Mesenchymal stem cell (in vitro differentiated cells and primary cell): ENCODE data around the gene SESN1.

ENCODE experiments used
- DNase-seq: peaks from one replicate; pipeline ENCODE4 v3.0.0-alpha.2; 2013
- H2AFZ ChIP-seq: one replicate; pipeline ENCODE4 v1.6.1; 2013; ENCODE audit warnings: low read depth, mild to moderate bottlenecking, control low read depth, inconsistent platforms, low read length, moderate library complexity
- H2AK5ac ChIP-seq: 2 replicates; pipeline ENCODE4 v1.6.1; 2013; ENCODE audit warnings: low read length, moderate library complexity, mild to moderate bottlenecking, inconsistent platforms; ENCODE audit not compliant: severe bottlenecking
- H2BK120ac ChIP-seq: one replicate; pipeline ENCODE4 v1.6.1; 2013; ENCODE audit warnings: low read depth, mild to moderate bottlenecking, inconsistent platforms, low read length, moderate library complexity
- H2BK12ac ChIP-seq, 2 experiments: one replicate each; pipeline ENCODE4 v1.6.1; 2013; ENCODE audit warnings: inconsistent platforms in 2 of 2, low read length in 2 of 2, mild to moderate bottlenecking in 2 of 2, moderate library complexity in 2 of 2, control low read depth in 1 of 2
- H2BK15ac ChIP-seq: one replicate; pipeline ENCODE4 v1.6.1; 2013; ENCODE audit warnings: mild to moderate bottlenecking, low read depth, inconsistent platforms; ENCODE audit not compliant: poor library complexity, severe bottlenecking
- H2BK5ac ChIP-seq: 2 replicates; pipeline ENCODE4 v1.6.1; 2013; ENCODE audit warnings: low read depth, mild to moderate bottlenecking, low read length, control low read depth, inconsistent platforms; ENCODE audit not compliant: poor library complexity, severe bottlenecking
- H3K14ac ChIP-seq, 2 experiments: one replicate each; pipeline ENCODE4 v1.6.1; 2013; ENCODE audit warnings: inconsistent platforms in 2 of 2, low read length in 2 of 2, control low read depth in 1 of 2, mild to moderate bottlenecking in 1 of 2, moderate library complexity in 1 of 2
- H3K18ac ChIP-seq, 2 experiments: one replicate each; pipeline ENCODE4 v1.6.1; 2013; ENCODE audit warnings: inconsistent platforms in 2 of 2, low read length in 2 of 2, control low read depth in 1 of 2, low read depth in 1 of 2, mild to moderate bottlenecking in 1 of 2
- H3K23ac ChIP-seq, 2 experiments: one replicate each; pipeline ENCODE4 v1.6.1; 2013; ENCODE audit warnings: inconsistent platforms in 2 of 2, low read length in 2 of 2, mild to moderate bottlenecking in 2 of 2, moderate library complexity in 2 of 2, control low read depth in 1 of 2
- H3K27ac ChIP-seq: 2 replicates; pipeline ENCODE4 v1.5.1; 2013; ENCODE audit warnings: mild to moderate bottlenecking, moderate library complexity, low read length, control low read depth, inconsistent platforms; ENCODE audit not compliant: poor library complexity, severe bottlenecking
- H3K27me3 ChIP-seq, 2 experiments: 2 replicates each; pipeline versions ENCODE4 v1.6.1 to v1.7.0; 2013; ENCODE audit warnings: low read length in 2 of 2, mild to moderate bottlenecking in 2 of 2, moderate library complexity in 2 of 2, control low read depth in 1 of 2, inconsistent platforms in 1 of 2; ENCODE audit not compliant: control insufficient read depth in 1 of 2, insufficient read depth in 1 of 2
- H3K36me3 ChIP-seq, 2 experiments: 2 replicates each; pipeline versions ENCODE4 v1.6.1 to v1.7.0; 2013; ENCODE audit warnings: low read length in 2 of 2, control low read depth in 1 of 2, inconsistent platforms in 1 of 2, low read depth in 1 of 2, mild to moderate bottlenecking in 1 of 2; ENCODE audit not compliant: insufficient read depth in 2 of 2, control insufficient read depth in 1 of 2
- H3K4ac ChIP-seq, 2 experiments: one replicate each; pipeline ENCODE4 v1.6.1; 2013; ENCODE audit warnings: inconsistent platforms in 2 of 2, low read length in 2 of 2, mild to moderate bottlenecking in 2 of 2, moderate library complexity in 2 of 2, control low read depth in 1 of 2, low read depth in 1 of 2
- H3K4me1 ChIP-seq: 2 replicates; pipeline ENCODE4 v1.6.1; 2013; ENCODE audit warnings: low read depth, low read length, control low read depth; ENCODE audit not compliant: control insufficient read depth, insufficient read depth
- H3K4me2 ChIP-seq: 2 replicates; pipeline ENCODE4 v1.6.1; 2013; ENCODE audit warnings: low read length, mild to moderate bottlenecking, inconsistent platforms; ENCODE audit not compliant: poor library complexity, severe bottlenecking
- H3K4me3 ChIP-seq, 2 experiments: 2 replicates each; pipeline versions ENCODE4 v1.5.1 to v1.7.0; 2013; ENCODE audit warnings: low read length in 2 of 2, mild to moderate bottlenecking in 2 of 2, control low read depth in 1 of 2, low read depth in 1 of 2; ENCODE audit not compliant: insufficient read depth in 1 of 2
- H3K79me1 ChIP-seq: replicated peaks from 2 replicates; pipeline ENCODE4 v1.6.1; 2013; ENCODE audit warnings: mild to moderate bottlenecking, control low read depth, low read length, inconsistent platforms; ENCODE audit not compliant: poor library complexity, severe bottlenecking
- H3K9ac ChIP-seq: 2 replicates; pipeline ENCODE4 v1.7.0; 2013; ENCODE audit warnings: mild to moderate bottlenecking, low read length, moderate library complexity
- H3K9me3 ChIP-seq: 2 replicates; pipeline ENCODE4 v1.7.0; 2013; ENCODE audit warnings: mild to moderate bottlenecking, low read length; ENCODE audit not compliant: control insufficient read depth
- H4K8ac ChIP-seq: one replicate; pipeline ENCODE4 v1.6.1; 2013; ENCODE audit warnings: inconsistent platforms, mild to moderate bottlenecking, low read length, moderate library complexity
- H4K91ac ChIP-seq: one replicate; pipeline ENCODE4 v1.6.1; 2013; ENCODE audit warnings: mild to moderate bottlenecking, low read length, inconsistent platforms
- WGBS: methylation state at CpG from one replicate; pipeline ENCODE4 v1.1.7; 2013; ENCODE audit warnings: mixed read lengths; 5-methylcytosine and 5-hydroxymethylcytosine counted together

SESN1 gene

GRCh38 chr6:109075934-109076333 is 18.7 kb downstream of the SESN1 start:
- no peaks in the 10 kb centered on the region for H3K36me3 ChIP-seq
- no peaks in the 10 kb centered on the region for H3K27me3 ChIP-seq
- H3K4me2 ChIP-seq, result no peak overlapping the region
- H3K9me3 ChIP-seq, result no peaks in the 10 kb centered on the region
- no peak overlapping the region for H2AK5ac ChIP-seq
- no peak overlapping the region for H3K27ac ChIP-seq
- DNase-seq, result peak; percentile 19
- H3K79me1 ChIP-seq, result peaks cover 15% of the 10 kb centered on the region
- no peak overlapping the region for H2BK5ac ChIP-seq
- H3K14ac ChIP-seq, result no peak overlapping the region
- H3K4ac ChIP-seq, result no peak overlapping the region
- H3K4me3 ChIP-seq, result no peak overlapping the region
- H3K9ac ChIP-seq, result peak overlapping the region; percentile 23
- H3K4me1 ChIP-seq, result no peaks in the 10 kb centered on the region
- no peak overlapping the region for H4K91ac ChIP-seq
- no peak overlapping the region for H2BK120ac ChIP-seq
- H3K18ac ChIP-seq, result no peak overlapping the region
- no peak overlapping the region for H2BK12ac ChIP-seq
- no peak overlapping the region for H2AFZ ChIP-seq
- H4K8ac ChIP-seq, result no peak overlapping the region
- H3K23ac ChIP-seq, result no peak overlapping the region
- H2BK15ac ChIP-seq, result no peak overlapping the region

DNA sequence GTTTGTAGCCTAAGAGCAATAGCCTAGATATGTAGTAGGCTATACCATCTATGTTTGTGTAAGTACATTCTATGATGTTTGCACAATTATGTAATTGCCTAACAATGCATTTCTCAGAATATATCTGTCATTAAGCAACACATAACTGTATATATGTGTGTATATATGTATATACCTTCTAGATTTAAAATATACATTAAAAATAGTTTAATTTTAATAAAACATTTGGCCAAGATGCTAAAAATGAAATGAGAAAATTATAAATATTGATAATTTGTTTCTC is 20.6 kb downstream of the SESN1 start:
- Histone ChIP-seq H3K4me3 (no peak overlapping the region), H3K9ac (no peak overlapping the region), H3K27me3 (no peaks in the 10 kb centered on the region), H3K36me3 (no peaks in the 10 kb centered on the region), H3K4me1 (peaks cover 1% of the 10 kb centered on the region), H3K14ac (no peak overlapping the region), H2BK5ac (no peak overlapping the region), H3K9me3 (no peaks in the 10 kb centered on the region), H3K4me2 (no peak overlapping the region), H2BK12ac (no peak overlapping the region), H3K23ac (no peak overlapping the region), H3K4ac (no peak overlapping the region), H3K27ac (no peak overlapping the region), H3K79me1 (peaks cover 15% of the 10 kb centered on the region), H2AK5ac (no peak overlapping the region), H4K8ac (no peak overlapping the region), H3K18ac (no peak overlapping the region), H4K91ac (no peak overlapping the region), H2BK120ac (no peak overlapping the region), H2AFZ (no peak overlapping the region), H2BK15ac (no peak overlapping the region)
- DNase-seq, result no peak

DNA sequence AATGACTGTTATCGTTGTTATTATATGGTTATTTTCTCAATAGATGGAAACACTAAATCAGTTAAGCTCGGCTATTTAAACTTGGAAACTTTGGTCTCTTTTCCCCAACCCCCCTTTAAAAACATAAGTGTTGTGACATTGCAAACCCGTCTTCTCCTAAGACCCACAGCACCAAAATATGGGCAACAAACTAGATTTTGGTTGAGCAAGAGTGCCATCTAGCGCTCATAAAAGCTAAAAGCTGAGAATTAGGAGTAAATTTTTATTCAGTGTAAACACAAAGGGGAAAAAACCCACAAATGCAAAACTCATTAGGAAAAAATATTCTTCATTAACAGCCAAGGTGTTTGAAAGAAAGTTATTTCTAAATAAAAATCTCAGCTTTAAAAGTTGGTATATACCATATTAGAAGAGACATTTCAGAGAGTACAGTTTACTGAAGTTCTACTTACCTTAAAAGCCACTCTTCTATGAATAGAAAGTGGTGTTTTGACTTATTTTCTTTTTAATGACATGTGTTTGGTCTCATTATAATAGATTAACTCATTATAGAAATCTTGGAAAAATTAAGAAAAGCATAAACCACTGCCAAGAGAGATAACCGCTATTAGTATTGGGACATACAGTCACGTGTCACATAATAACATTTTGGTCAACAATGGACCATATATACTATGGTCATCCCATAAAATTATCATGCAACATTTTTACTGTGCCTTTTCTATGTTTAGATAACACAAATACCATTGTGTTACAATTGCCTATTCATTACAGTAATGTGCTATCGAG is 21.1 kb downstream of the SESN1 start:
- Histone ChIP-seq H3K27me3 (no peaks in the 10 kb centered on the region), H2BK120ac (no peak overlapping the region), H3K27ac (no peak overlapping the region), H4K8ac (no peak overlapping the region), H3K79me1 (peaks cover 15% of the 10 kb centered on the region), H3K14ac (no peak overlapping the region), H2AFZ (no peak overlapping the region), H3K9me3 (no peaks in the 10 kb centered on the region), H2BK12ac (no peak overlapping the region), H3K9ac (peak overlapping the region; percentile 39), H2BK15ac (no peak overlapping the region), H3K4me2 (no peak overlapping the region), H3K4ac (no peak overlapping the region), H3K23ac (no peak overlapping the region), H3K4me1 (peaks cover 1% of the 10 kb centered on the region), H3K36me3 (no peaks in the 10 kb centered on the region), H4K91ac (no peak overlapping the region), H2AK5ac (no peak overlapping the region), H3K18ac (no peak overlapping the region), H3K4me3 (no peak overlapping the region), H2BK5ac (no peak overlapping the region)
- DNase-seq, result peak; percentile 78
- WGBS, result 78% methylated on average over 5 of the region's 7 CpGs

GRCh38 chr6:109071125-109071917 is 23.3 kb downstream of the SESN1 start:
- peaks cover 1% of the 10 kb centered on the region for H3K4me1 ChIP-seq
- no peak overlapping the region for H3K4me2 ChIP-seq
- H3K36me3 ChIP-seq, result no peaks in the 10 kb centered on the region
- H3K18ac ChIP-seq, result no peak overlapping the region
- no peak overlapping the region for H3K4me3 ChIP-seq
- H3K9me3 ChIP-seq, result no peaks in the 10 kb centered on the region
- WGBS, result 78% methylated on average over 7 of the region's 7 CpGs
- H2BK5ac ChIP-seq, result no peak overlapping the region
- H3K4ac ChIP-seq, result no peak overlapping the region
- DNase-seq, result no peak
- no peaks in the 10 kb centered on the region for H3K27me3 ChIP-seq
- H3K9ac ChIP-seq, result peak overlapping the region; percentile 57
- H3K79me1 ChIP-seq, result peaks cover 16% of the 10 kb centered on the region
- no peak overlapping the region for H2AK5ac ChIP-seq
- H2BK12ac ChIP-seq, result no peak overlapping the region
- H3K27ac ChIP-seq, result no peak overlapping the region
- no peak overlapping the region for H4K91ac ChIP-seq
- no peak overlapping the region for H3K23ac ChIP-seq
- no peak overlapping the region for H3K14ac ChIP-seq
- no peak overlapping the region for H2BK15ac ChIP-seq
- H2AFZ ChIP-seq, result no peak overlapping the region
- H4K8ac ChIP-seq, result no peak overlapping the region
- H2BK120ac ChIP-seq, result no peak overlapping the region
